ENCODE results near the gene ABI3. TPM values are rescaled to one million over a fixed set of nuclear protein-coding genes. Genes with fewer than 3 reads are reported as not detected.

The ABI3 gene
- total and polyA plus RNA-seq, 9 of the 15 experiments (the other 6 are each of a cell fraction or from before 2014, with no cell fraction given): not detected

DNA sequence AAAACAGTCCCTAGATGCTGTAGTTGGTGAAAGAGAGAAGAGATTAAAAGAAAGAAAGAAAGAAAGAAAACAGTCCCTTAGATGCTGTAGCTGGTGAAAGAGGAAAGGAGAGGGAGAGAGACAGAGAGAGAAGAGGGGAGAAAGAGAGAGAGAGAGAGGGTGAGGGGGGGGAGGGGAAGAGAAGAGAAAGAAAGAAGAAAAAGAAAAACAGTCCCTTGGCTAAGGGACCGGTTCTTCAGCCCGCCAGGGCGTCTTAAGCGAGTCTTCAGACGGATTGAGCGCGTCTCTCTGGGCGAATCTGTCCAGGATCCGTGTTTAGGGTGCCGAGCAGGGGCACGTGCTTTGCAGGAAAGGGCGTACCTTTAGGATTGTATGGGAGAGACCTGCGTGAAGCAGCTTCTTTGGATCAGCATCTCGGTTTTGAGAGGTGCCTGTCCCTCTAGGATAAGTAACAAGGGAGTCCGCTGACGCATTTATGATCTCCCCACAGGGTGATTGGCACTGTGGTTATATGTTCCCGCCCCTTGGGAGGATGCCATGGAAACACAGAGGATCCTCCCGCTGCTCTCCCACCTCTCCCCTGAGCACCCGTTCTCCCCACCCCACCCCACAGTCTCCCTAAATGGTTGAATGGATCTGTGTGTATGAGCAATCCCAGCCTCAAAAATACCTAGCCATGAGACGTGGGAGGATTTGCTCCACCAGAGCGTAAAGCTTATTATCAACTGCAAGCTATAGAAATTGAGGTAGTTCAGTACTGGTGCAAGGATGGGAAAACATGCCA lies 16.8 kb upstream of the ABI3 start (continued):
- no peak; the same call in 1 of the 2 replicates for TF ChIP-seq SMARCE1 (IDR thresholded peaks at IDR 0.05)
- TF ChIP-seq, protein P1, sequence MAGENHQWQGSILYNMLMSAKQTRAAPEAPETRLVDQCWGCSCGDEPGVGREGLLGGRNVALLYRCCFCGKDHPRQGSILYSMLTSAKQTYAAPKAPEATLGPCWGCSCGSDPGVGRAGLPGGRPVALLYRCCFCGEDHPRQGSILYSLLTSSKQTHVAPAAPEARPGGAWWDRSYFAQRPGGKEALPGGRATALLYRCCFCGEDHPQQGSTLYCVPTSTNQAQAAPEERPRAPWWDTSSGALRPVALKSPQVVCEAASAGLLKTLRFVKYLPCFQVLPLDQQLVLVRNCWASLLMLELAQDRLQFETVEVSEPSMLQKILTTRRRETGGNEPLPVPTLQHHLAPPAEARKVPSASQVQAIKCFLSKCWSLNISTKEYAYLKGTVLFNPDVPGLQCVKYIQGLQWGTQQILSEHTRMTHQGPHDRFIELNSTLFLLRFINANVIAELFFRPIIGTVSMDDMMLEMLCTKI (IDR thresholded peaks at IDR 0.05; ENCODE audit: partially characterized antibody): no peak
- TF ChIP-seq, protein P2, sequence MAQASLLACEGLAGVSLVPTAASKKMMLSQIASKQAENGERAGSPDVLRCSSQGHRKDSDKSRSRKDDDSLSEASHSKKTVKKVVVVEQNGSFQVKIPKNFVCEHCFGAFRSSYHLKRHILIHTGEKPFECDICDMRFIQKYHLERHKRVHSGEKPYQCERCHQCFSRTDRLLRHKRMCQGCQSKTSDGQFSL (CRISPR knock-in tag; IDR thresholded peaks at IDR 0.05): no peak
- TF ChIP-seq, protein P2 (tag; IDR thresholded peaks at IDR 0.05): no peak
- TF ChIP-seq, protein P3, sequence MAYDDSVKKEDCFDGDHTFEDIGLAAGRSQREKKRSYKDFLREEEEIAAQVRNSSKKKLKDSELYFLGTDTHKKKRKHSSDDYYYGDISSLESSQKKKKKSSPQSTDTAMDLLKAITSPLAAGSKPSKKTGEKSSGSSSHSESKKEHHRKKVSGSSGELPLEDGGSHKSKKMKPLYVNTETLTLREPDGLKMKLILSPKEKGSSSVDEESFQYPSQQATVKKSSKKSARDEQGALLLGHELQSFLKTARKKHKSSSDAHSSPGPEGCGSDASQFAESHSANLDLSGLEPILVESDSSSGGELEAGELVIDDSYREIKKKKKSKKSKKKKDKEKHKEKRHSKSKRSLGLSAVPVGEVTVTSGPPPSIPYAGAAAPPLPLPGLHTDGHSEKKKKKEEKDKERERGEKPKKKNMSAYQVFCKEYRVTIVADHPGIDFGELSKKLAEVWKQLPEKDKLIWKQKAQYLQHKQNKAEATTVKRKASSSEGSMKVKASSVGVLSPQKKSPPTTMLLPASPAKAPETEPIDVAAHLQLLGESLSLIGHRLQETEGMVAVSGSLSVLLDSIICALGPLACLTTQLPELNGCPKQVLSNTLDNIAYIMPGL (CRISPR knock-in tag; IDR thresholded peaks at IDR 0.05): no peak
- TF ChIP-seq ATF7 (IDR thresholded peaks at IDR 0.05): no peak
- TF ChIP-seq MYNN (IDR thresholded peaks at IDR 0.05): no peak
- no peak for TF ChIP-seq MYNN (CRISPR knock-in tag; IDR thresholded peaks at IDR 0.05)
- TF ChIP-seq SNRNP70 (optimal IDR thresholded peaks at IDR 0.05; ENCODE audit: low read depth, low read length): no peak
- TF ChIP-seq, protein P4, sequence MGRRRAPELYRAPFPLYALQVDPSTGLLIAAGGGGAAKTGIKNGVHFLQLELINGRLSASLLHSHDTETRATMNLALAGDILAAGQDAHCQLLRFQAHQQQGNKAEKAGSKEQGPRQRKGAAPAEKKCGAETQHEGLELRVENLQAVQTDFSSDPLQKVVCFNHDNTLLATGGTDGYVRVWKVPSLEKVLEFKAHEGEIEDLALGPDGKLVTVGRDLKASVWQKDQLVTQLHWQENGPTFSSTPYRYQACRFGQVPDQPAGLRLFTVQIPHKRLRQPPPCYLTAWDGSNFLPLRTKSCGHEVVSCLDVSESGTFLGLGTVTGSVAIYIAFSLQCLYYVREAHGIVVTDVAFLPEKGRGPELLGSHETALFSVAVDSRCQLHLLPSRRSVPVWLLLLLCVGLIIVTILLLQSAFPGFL (CRISPR knock-in tag; IDR thresholded peaks at IDR 0.05): no peak
- TF ChIP-seq, protein P5, sequence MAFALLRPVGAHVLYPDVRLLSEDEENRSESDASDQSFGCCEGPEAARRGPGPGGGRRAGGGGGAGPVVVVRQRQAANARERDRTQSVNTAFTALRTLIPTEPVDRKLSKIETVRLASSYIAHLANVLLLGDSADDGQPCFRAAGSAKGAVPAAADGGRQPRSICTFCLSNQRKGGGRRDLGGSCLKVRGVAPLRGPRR (CRISPR knock-in tag; IDR thresholded peaks at IDR 0.05): no peak
- no peak for TF ChIP-seq CREBBP (IDR thresholded peaks at IDR 0.05; ENCODE audit: low read depth, low read length)
- no peak for TF ChIP-seq CBFA2T2 (conservative IDR thresholded peaks at IDR 0.05)
- peak; percentile 16 to 71; a peak in 2 of 4 replicates for TF ChIP-seq ARNT (IDR thresholded peaks at IDR 0.05)
- TF ChIP-seq PCBP2 (IDR thresholded peaks at IDR 0.05; ENCODE audit: low read depth, low read length, poor library complexity, severe bottlenecking): no peak
- TF ChIP-seq POLR3A (IDR thresholded peaks at IDR 0.05; ENCODE audit: borderline replicate concordance, extremely low read depth, insufficient read depth, insufficient read length): no peak
- TF ChIP-seq, protein P6, sequence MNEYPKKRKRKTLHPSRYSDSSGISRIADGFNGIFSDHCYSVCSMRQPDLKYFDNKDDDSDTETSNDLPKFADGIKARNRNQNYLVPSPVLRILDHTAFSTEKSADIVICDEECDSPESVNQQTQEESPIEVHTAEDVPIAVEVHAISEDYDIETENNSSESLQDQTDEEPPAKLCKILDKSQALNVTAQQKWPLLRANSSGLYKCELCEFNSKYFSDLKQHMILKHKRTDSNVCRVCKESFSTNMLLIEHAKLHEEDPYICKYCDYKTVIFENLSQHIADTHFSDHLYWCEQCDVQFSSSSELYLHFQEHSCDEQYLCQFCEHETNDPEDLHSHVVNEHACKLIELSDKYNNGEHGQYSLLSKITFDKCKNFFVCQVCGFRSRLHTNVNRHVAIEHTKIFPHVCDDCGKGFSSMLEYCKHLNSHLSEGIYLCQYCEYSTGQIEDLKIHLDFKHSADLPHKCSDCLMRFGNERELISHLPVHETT (CRISPR knock-in tag; conservative IDR thresholded peaks at IDR 0.05 in 1 of 2, IDR thresholded peaks at IDR 0.05 in 1 of 2): no peak

All from K562 (cell line).